ENCODE results near the gene CD300C. TPM values are rescaled to one million over a fixed set of nuclear protein-coding genes. Genes with fewer than 3 reads are reported as not detected.

CD300C gene
- total and polyA plus RNA-seq, 2 donors (not counting 1 experiment from before 2014, with no cell fraction given), result 0.72 to 0.74 TPM

DNA sequence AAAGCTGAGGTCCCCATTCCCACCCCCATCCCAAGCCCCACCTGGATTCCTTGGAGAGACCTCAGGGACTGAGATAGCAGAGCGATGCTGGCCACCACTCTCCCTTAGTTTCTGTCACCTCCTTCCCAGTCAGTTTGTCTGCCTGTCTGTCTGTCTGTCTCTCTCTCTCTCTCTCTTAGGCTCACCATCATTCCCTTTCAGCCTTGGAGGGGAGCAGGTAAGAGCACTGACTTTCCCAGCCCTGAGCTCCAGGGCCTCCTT is 20.5 kb downstream of the CD300C start:
- no peak for TF ChIP-seq EZH2 (IDR thresholded peaks at IDR 0.05; ENCODE audit: borderline replicate concordance, insufficient read depth, low read depth, low read length, poor library complexity, severe bottlenecking)
- H4K20me1 ChIP-seq (ENCODE audit: control insufficient read depth, insufficient read depth, low read length, poor library complexity, severe bottlenecking), result no peaks in the 10 kb centered on the region
- DNase-seq, result no peak
- peaks cover 0 to 5% (median 0%) of the 10 kb centered on the region in 3 donors for H3K9me3 ChIP-seq (ENCODE audit: control extremely low read depth in 1 of 3, control insufficient read depth in 2 of 3, insufficient read depth in 1 of 3, low read length in 2 of 3)
- POLR2A ChIA-PET, result interaction anchor here (0.6 kb wide), 1 partner anchor 28 kb away, joined by 5 read pairs; no protein-coding TSS in a partner anchor
- H3K27me3 Mint-ChIP-seq, result peaks cover 15% of the 10 kb centered on the region
- H3K4me1 Mint-ChIP-seq, result peaks cover 21% of the 10 kb centered on the region
- no peak for ATAC-seq (ENCODE audit: low read depth)
- no peak overlapping the region for H3K9ac ChIP-seq (ENCODE audit: low read length)
- CTCF ChIA-PET, result interaction anchor here (1.6 kb wide), 1 partner anchor 147 kb away, joined by 3 read pairs; no protein-coding TSS in a partner anchor
- no peak overlapping the region for H3K4me3 ChIP-seq (ENCODE audit: control extremely low read depth in 1 of 5, extremely low read depth in 1 of 5, insufficient read depth in 1 of 5, low read depth in 2 of 5, low read length in 4 of 5)
- H3K9me3 Mint-ChIP-seq (ENCODE audit: insufficient read depth), result no peaks in the 10 kb centered on the region
- H3K27me3 ChIP-seq (replicated peaks in 1 of 4; ENCODE audit: control extremely low read depth in 1 of 4, control insufficient read depth in 3 of 4, insufficient read depth in 4 of 4, low read length in 3 of 4), result peaks cover 0 to 3% (median 0%) of the 10 kb centered on the region in 4 experiments
- intact Hi-C loops (cut with micrococcal nuclease), result no loop called here
- H3K4me2 ChIP-seq (replicated peaks; ENCODE audit: low read depth, low read length, poor library complexity, severe bottlenecking), result no peak overlapping the region
- no peak overlapping the region for H3K27ac ChIP-seq (ENCODE audit: low read length in 2 of 2)
- no peak overlapping the region for H3K27ac Mint-ChIP-seq
- H3K36me3 ChIP-seq (replicated peaks in 1 of 2; ENCODE audit: control extremely low read depth in 1 of 2, control insufficient read depth in 1 of 2, extremely low read depth in 1 of 2, insufficient read depth in 2 of 2, low read length in 1 of 2), result no peaks in the 10 kb centered on the region
- H3K79me2 ChIP-seq (ENCODE audit: control insufficient read depth, insufficient read depth, low read length), result no peaks in the 10 kb centered on the region
- H3K4me3 Mint-ChIP-seq, result no peak overlapping the region
- 100% methylated on average over 1 of the region's 1 CpG for WGBS (ENCODE audit: insufficient coverage)
- peaks cover 23 to 35% of the 10 kb centered on the region in 2 donors for H3K4me1 ChIP-seq (ENCODE audit: control insufficient read depth in 2 of 2, insufficient read depth in 2 of 2, low read length in 2 of 2)
- no peak overlapping the region for H2AFZ ChIP-seq (ENCODE audit: insufficient read depth, low read depth, low read length, poor library complexity, severe bottlenecking)

DNA sequence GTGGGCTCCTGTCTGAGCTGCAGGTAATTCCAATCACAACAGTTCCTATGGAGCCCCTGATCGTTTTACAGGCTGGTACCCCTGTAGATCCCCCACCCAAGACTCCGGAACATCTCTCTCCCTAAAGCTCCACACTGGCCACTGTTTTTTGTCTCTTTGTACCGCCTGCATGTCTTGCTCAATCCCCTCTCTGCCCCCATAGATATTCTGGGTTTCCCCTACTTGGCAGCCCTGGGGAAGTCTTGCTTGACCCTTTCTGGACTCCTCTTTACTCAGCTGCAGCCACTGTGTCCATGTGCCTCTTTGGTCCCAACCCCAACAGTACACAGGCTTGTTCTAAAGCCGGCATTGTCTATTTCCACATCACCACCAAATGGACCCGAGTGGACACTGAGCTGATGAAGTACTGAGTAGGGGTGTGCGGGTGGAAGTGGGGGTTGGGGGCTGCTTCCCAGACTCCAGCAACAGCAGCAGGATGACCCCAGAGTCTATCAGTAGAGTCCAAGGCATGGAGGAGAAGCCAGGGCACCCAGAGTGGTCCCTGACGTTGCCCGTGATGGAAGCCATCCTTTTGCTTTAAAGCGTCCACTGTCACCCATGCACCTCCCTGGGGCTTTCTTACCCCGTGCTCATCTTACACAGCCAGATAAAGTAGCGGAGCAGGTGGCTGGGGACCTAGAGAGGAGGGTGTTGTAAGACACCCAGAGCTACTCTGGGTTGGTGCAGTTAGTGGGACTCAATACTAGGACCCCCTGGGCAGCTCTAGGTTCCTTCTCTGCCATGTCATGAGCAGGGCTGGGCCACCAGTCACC is 21.1 kb downstream of the CD300C start:
- ChIA-PET POLR2A (interaction anchor here (0.6 kb wide), 2 partner anchors 27 to 70 kb away, joined by 3 to 5 read pairs; no protein-coding TSS in a partner anchor), CTCF (interaction anchor here (1.6 kb wide), 1 partner anchor 146 kb away, joined by 3 read pairs; no protein-coding TSS in a partner anchor)
- no peak overlapping the region for H3K9ac ChIP-seq (ENCODE audit: low read length)
- H3K4me1 ChIP-seq (ENCODE audit: control insufficient read depth in 2 of 2, insufficient read depth in 2 of 2, low read length in 2 of 2), result peaks cover 28 to 40% of the 10 kb centered on the region in 2 donors
- Mint-ChIP-seq H3K4me3 (no peak overlapping the region), H3K4me1 (peaks cover 24% of the 10 kb centered on the region), H3K27me3 (peaks cover 18% of the 10 kb centered on the region), H3K9me3 (ENCODE audit: insufficient read depth) (no peaks in the 10 kb centered on the region), H3K27ac (no peak overlapping the region)
- H3K4me3 ChIP-seq (ENCODE audit: control extremely low read depth in 1 of 5, extremely low read depth in 1 of 5, insufficient read depth in 1 of 5, low read depth in 2 of 5, low read length in 4 of 5), result no peak overlapping the region
- intact Hi-C loops (cut with micrococcal nuclease), result no loop called here
- ATAC-seq (ENCODE audit: low read depth), result no peak
- no peak overlapping the region for H3K4me2 ChIP-seq (replicated peaks; ENCODE audit: low read depth, low read length, poor library complexity, severe bottlenecking)
- no peaks in the 10 kb centered on the region for H4K20me1 ChIP-seq (ENCODE audit: control insufficient read depth, insufficient read depth, low read length, poor library complexity, severe bottlenecking)
- TF ChIP-seq, protein P1, sequence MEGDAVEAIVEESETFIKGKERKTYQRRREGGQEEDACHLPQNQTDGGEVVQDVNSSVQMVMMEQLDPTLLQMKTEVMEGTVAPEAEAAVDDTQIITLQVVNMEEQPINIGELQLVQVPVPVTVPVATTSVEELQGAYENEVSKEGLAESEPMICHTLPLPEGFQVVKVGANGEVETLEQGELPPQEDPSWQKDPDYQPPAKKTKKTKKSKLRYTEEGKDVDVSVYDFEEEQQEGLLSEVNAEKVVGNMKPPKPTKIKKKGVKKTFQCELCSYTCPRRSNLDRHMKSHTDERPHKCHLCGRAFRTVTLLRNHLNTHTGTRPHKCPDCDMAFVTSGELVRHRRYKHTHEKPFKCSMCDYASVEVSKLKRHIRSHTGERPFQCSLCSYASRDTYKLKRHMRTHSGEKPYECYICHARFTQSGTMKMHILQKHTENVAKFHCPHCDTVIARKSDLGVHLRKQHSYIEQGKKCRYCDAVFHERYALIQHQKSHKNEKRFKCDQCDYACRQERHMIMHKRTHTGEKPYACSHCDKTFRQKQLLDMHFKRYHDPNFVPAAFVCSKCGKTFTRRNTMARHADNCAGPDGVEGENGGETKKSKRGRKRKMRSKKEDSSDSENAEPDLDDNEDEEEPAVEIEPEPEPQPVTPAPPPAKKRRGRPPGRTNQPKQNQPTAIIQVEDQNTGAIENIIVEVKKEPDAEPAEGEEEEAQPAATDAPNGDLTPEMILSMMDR (IDR thresholded peaks at IDR 0.05), result no peak
- TF ChIP-seq EZH2 (IDR thresholded peaks at IDR 0.05; ENCODE audit: borderline replicate concordance, insufficient read depth, low read depth, low read length, poor library complexity, severe bottlenecking), result no peak
- peaks cover 0 to 5% (median 0%) of the 10 kb centered on the region in 3 donors for H3K9me3 ChIP-seq (ENCODE audit: control extremely low read depth in 1 of 3, control insufficient read depth in 2 of 3, insufficient read depth in 1 of 3, low read length in 2 of 3)
- no peak overlapping the region for H2AFZ ChIP-seq (ENCODE audit: insufficient read depth, low read depth, low read length, poor library complexity, severe bottlenecking)
- no peaks in the 10 kb centered on the region for H3K36me3 ChIP-seq (replicated peaks in 1 of 2; ENCODE audit: control extremely low read depth in 1 of 2, control insufficient read depth in 1 of 2, extremely low read depth in 1 of 2, insufficient read depth in 2 of 2, low read length in 1 of 2)
- H3K79me2 ChIP-seq (ENCODE audit: control insufficient read depth, insufficient read depth, low read length), result no peaks in the 10 kb centered on the region
- no peak for DNase-seq
- WGBS (ENCODE audit: insufficient coverage), result 93% methylated on average over 3 of the region's 11 CpGs
- peaks cover 0 to 3% (median 0%) of the 10 kb centered on the region in 4 experiments for H3K27me3 ChIP-seq (replicated peaks in 1 of 4; ENCODE audit: control extremely low read depth in 1 of 4, control insufficient read depth in 3 of 4, insufficient read depth in 4 of 4, low read length in 3 of 4)
- H3K27ac ChIP-seq (ENCODE audit: low read length in 2 of 2), result no peak overlapping the region

Data from B cell (primary cell).